Neural cell (in vitro differentiated cells): Measurements from ENCODE around the gene TSEN15. TPM values are rescaled to one million over a fixed set of nuclear protein-coding genes. Genes with fewer than 3 reads are reported as not detected.
"Not testable (repeated sequence)": the region's sequence is repeated elsewhere in the genome, so short reads cannot be mapped to it uniquely, and the experiment has no call there.

Experiments used
- H2AFZ ChIP-seq: fragments of 200-600, 300-800 bp; sonication (generic), shearing (Covaris generic); 2 replicates; pipeline ENCODE4 v1.6.0; 2014; ENCODE audit warnings: low read depth, mild to moderate bottlenecking, antibody characterized with exemption, low read length, moderate library complexity
- H3F3A ChIP-seq: fragments of 200-600 bp; shearing (Covaris generic); 2 replicates; pipeline ENCODE4 v1.6.1; 2016; ENCODE audit warnings: mild to moderate bottlenecking, moderate library complexity, mixed read lengths, antibody characterized with exemption, low read length; ENCODE audit not compliant: insufficient read depth, poor library complexity, severe bottlenecking
- H3K27ac ChIP-seq: fragments of 200-600, 300-800 bp; sonication (generic), shearing (Covaris generic); 2 replicates; pipeline ENCODE4 v1.5.1; 2014; ENCODE audit warnings: mild to moderate bottlenecking, low read length, moderate library complexity
- H3K27me3 ChIP-seq: fragments of 300-800, 200-600 bp; sonication (generic), shearing (Covaris generic); 2 replicates; pipeline ENCODE4 v1.6.0; 2014; ENCODE audit warnings: mild to moderate bottlenecking, low read depth, low read length, moderate library complexity; ENCODE audit not compliant: insufficient read depth
- H3K36me3 ChIP-seq: fragments of 300-800, 200-600 bp; sonication (generic), shearing (Covaris generic); 2 replicates; pipeline ENCODE4 v1.5.1; 2014; ENCODE audit warnings: mild to moderate bottlenecking, antibody characterized with exemption, low read length, moderate library complexity; ENCODE audit not compliant: insufficient read depth
- H3K4me2 ChIP-seq: fragments of 300-800, 200-600 bp; sonication (generic), shearing (Covaris generic); 2 replicates; pipeline ENCODE4 v1.6.0; 2014; ENCODE audit warnings: mild to moderate bottlenecking, low read length
- H3K4me3 ChIP-seq: fragments of 300-800, 200-600 bp; sonication (generic), shearing (Covaris generic); 2 replicates; pipeline ENCODE4 v1.5.1; 2014; ENCODE audit warnings: mild to moderate bottlenecking, low read length, moderate library complexity
- H3K79me2 ChIP-seq: fragments of 200-600 bp; shearing (Covaris generic); replicated peaks from 2 replicates; pipeline ENCODE4 v1.6.0; 2014; ENCODE audit warnings: mild to moderate bottlenecking, low read length, moderate library complexity; ENCODE audit not compliant: insufficient read depth
- H3K9ac ChIP-seq: fragments of 300-800, 200-600 bp; sonication (generic), shearing (Covaris generic); 2 replicates; pipeline ENCODE4 v1.6.1; 2016; ENCODE audit warnings: mild to moderate bottlenecking, low read length, mixed read lengths
- H3K9me2 ChIP-seq: fragments of 200-600 bp; shearing (Covaris generic); 2 replicates; pipeline ENCODE4 v1.6.1; 2016; ENCODE audit warnings: mild to moderate bottlenecking, low read length, mixed read lengths; ENCODE audit not compliant: insufficient read depth
- H3K9me3 ChIP-seq: fragments of 200-600, 300-800 bp; sonication (generic), shearing (Covaris generic); 2 replicates; pipeline ENCODE4 v1.6.1; 2016; ENCODE audit warnings: mild to moderate bottlenecking, mixed run types, low read length, moderate library complexity, mixed read lengths
- H4K20me1 ChIP-seq: fragments of 200-600 bp; shearing (Covaris generic); 2 replicates; pipeline ENCODE4 v1.6.1; 2016; ENCODE audit warnings: mild to moderate bottlenecking, mixed run types; ENCODE audit not compliant: insufficient read depth
- CTCF ChIP-seq: fragments of 450-650 bp; IDR thresholded peaks from 2 replicates; pipeline ENCODE4 v1.5.1; 2014; ENCODE audit warnings: antibody characterized with exemption, mild to moderate bottlenecking, moderate library complexity; ENCODE audit not compliant: poor library complexity, severe bottlenecking
- EP300 ChIP-seq: fragments of 450-650 bp; conservative IDR thresholded peaks from 2 replicates; pipeline ENCODE4 v1.6.1; 2014; ENCODE audit warnings: antibody characterized with exemption, mild to moderate bottlenecking, moderate library complexity; ENCODE audit not compliant: poor library complexity, severe bottlenecking
- EZH2 ChIP-seq: fragments of 200-600, 300-800 bp; shearing (Covaris generic), sonication (generic); IDR thresholded peaks from 2 replicates; pipeline ENCODE4 v1.6.1; 2014; ENCODE audit warnings: antibody characterized with exemption, low read length, borderline replicate concordance, mild to moderate bottlenecking; ENCODE audit not compliant: insufficient read depth, poor library complexity, severe bottlenecking
- MXI1 ChIP-seq: fragments of 450-650 bp; conservative IDR thresholded peaks from 2 replicates; pipeline ENCODE4 v1.6.1; 2014; ENCODE audit warnings: antibody characterized with exemption, mild to moderate bottlenecking; ENCODE audit not compliant: poor library complexity, severe bottlenecking
- POLR2AphosphoS5 ChIP-seq: IDR thresholded peaks from 2 replicates; pipeline ENCODE4 v1.6.1; 2012
- RAD21 ChIP-seq: fragments of 450-650 bp; conservative IDR thresholded peaks from 2 replicates; pipeline ENCODE4 v1.6.1; 2014; ENCODE audit warnings: antibody characterized with exemption, mild to moderate bottlenecking, moderate library complexity
- SMC3 ChIP-seq: fragments of 450-650 bp; conservative IDR thresholded peaks from 2 replicates; pipeline ENCODE4 v1.6.1; 2014; ENCODE audit warnings: antibody characterized with exemption, mild to moderate bottlenecking, moderate library complexity; ENCODE audit not compliant: poor library complexity
- TAF1 ChIP-seq: IDR thresholded peaks from 2 replicates; pipeline ENCODE4 v1.6.1; 2012; ENCODE audit warnings: low read depth
- polyA plus RNA-seq: library from polyadenylated mRNA; depleted of rRNA; stranded (reverse); fragments of >200 nt; gene quantifications from 2 replicates; pipeline ENCODE4 v1.2.3, GENCODE V29; 2014

TSEN15 gene
- polyA plus RNA-seq, 1 donor from 2014 or later = 56.9 TPM

DNA sequence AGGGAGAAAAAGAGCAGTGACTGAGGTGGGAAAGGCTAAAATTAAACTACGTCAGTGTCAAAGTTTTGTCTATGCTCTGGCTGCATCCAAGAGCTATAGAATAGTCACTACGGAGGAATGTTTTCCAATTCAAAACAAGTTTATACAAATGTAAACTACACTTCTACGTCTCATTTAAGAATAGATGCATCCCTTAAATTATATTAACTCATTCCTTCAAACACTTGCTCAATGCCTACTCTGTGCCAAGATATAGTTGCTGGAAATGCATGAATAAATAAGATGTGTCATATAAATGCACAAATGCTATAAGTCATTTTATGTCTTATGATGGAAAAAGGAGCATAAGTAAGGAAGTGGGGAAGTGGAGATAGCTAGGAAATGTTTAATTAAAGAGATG lies 9.8 kb upstream of the TSEN15 start:
- no peak overlapping the region for H3K9ac ChIP-seq
- H3K36me3 ChIP-seq = no peaks in the 10 kb centered on the region
- no peaks in the 10 kb centered on the region for H3K9me2 ChIP-seq
- no peaks in the 10 kb centered on the region for H3F3A ChIP-seq
- no peak overlapping the region for H3K4me3 ChIP-seq
- H3K4me2 ChIP-seq = no peak overlapping the region
- H3K27ac ChIP-seq = no peak overlapping the region
- no peaks in the 10 kb centered on the region for H3K79me2 ChIP-seq
- H3K9me3 ChIP-seq = no peaks in the 10 kb centered on the region
- no peak for TF ChIP-seq EP300
- no peak for TF ChIP-seq SMC3
- TF ChIP-seq TAF1 = no peak
- no peak for TF ChIP-seq CTCF
- no peak for TF ChIP-seq MXI1
- TF ChIP-seq POLR2AphosphoS5 = no peak
- TF ChIP-seq EZH2 = no peak
- peaks cover under 1% of the 10 kb centered on the region for H3K27me3 ChIP-seq
- H4K20me1 ChIP-seq = no peaks in the 10 kb centered on the region
- H2AFZ ChIP-seq = no peak overlapping the region

DNA sequence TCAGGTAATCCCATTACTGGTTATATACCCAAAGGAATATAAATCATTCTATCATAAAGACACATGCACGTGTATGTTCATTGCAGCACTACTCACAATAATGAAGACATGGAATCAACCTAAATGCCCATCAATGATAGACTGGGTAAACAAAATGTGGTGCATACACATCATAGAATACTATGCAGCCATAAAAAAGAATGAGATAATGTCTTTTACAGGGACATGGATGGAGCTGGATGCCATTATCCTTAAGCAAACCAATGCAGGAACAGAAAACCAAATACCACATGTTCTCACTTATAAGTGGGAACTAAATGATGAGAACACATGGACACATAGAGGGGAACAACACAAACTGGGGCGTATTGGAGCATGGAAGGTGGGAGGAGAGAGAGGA lies 8.2 kb upstream of the TSEN15 start:
- not testable (repeated sequence) for H3K4me2 ChIP-seq

DNA sequence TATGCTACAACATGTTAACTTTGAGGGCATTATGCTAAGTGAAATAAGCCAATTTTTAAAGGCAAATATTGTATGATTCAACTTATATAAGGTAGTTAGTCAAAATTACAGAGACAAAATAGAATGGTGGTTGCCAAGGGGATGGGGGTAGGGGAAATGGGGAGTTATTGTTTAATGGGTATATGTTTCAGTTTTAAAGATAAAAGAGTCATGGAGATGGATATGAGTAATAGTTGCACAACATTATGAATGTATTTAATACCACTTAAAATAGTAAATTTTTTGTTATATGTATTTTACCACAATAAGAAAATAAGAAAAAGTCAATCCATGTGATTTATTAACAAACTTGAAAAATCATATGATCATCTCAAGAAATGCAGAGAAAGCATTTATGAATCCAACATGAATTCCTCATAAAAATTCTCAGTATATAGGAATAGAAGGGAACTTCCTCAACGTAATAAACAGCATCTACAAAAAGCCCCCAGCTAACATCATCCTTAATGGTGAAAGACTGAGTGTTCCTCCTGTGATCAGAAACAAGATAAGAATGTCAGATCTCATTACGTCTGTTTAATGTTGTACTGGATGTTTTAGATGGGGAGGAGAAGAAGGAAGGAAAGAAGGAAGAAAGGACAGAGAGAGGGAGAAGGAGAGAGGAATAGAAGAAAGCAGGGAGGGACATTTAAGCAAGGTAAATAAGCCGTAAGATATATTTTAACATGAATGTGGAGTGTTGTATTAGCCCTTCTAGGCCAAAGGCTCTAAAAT lies 6.7 kb upstream of the TSEN15 start:
- TF ChIP-seq CTCF (no peak), RAD21 (no peak), SMC3 (no peak), TAF1 (no peak)
- Histone ChIP-seq H2AFZ (no peak overlapping the region), H3K36me3 (no peaks in the 10 kb centered on the region), H3K9ac (no peak overlapping the region), H3K4me2 (no peak overlapping the region), H3K27me3 (no peaks in the 10 kb centered on the region), H3F3A (no peaks in the 10 kb centered on the region), H3K9me3 (no peaks in the 10 kb centered on the region), H3K9me2 (no peaks in the 10 kb centered on the region), H3K79me2 (no peaks in the 10 kb centered on the region), H3K27ac (no peak overlapping the region), H3K4me3 (no peak overlapping the region), H4K20me1 (no peaks in the 10 kb centered on the region)

More for the DNA sequence above, 8.2 kb upstream of the TSEN15 start:
- not testable (repeated sequence) for H3K9me2 ChIP-seq, H3K9ac ChIP-seq, H3F3A ChIP-seq, H3K4me3 ChIP-seq, H3K79me2 ChIP-seq, H3K36me3 ChIP-seq, H3K27ac ChIP-seq, H2AFZ ChIP-seq, H3K9me3 ChIP-seq, H4K20me1 ChIP-seq, H3K27me3 ChIP-seq

DNA sequence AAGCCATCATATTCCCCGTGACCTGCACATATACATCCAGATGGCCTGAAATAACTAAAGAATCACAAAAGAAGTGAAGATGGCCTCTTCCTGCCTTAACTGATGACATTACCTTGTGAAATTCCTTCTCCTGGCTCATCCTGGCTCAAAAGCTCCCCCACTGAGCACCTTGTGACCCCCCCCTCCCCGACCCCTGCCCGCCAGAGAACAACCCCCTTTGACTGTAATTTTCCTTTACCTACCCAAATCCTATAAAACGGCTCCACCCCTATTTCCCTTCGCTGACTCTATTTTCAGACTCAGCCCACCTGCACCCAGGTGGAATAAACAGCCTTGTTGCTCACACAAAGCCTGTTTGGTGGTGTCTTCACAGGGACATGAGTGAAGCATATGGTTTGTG lies 4.0 kb upstream of the TSEN15 start:
- not testable (repeated sequence) for H2AFZ ChIP-seq, H3K27ac ChIP-seq, H3K4me3 ChIP-seq, H3K9ac ChIP-seq, H3K36me3 ChIP-seq, H4K20me1 ChIP-seq, H3F3A ChIP-seq, H3K4me2 ChIP-seq, H3K9me3 ChIP-seq, H3K27me3 ChIP-seq, H3K79me2 ChIP-seq, H3K9me2 ChIP-seq
